ENCODE results near the gene NLRP1.
A peak's percentile ranks its signal among the peaks of the same experiment; 100 is the strongest.
"Not testable (repeated sequence)": the region's sequence is repeated elsewhere in the genome, so short reads cannot be mapped to it uniquely, and the experiment has no call there.

NLRP1 gene

DNA sequence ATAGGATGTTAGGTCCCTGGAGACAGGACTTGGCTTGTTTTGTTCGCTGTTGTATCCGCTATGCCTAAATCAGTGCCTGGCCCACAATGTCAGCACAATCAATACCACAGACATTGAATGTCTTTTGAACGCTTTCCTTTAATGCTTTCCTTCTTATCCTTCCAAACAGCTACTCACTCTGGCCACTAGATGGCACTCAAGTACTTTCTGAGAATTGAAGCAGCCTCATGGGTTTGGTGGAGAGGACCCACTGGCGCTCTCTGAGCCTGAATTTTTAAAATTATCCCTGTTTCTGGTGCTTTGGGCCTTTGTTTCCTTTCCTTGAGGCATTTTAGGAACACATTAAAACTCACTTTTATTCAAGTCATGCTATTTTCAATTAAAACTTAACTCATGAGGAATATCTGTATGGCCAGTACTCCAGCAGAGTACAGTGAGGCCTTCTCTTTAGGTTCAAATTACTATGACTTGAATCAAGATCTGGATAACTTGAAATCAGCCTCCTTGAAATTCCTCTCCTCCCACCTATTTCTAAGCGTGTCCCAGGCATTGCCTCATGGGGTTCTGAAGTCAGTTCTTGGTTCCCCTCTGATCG is 3.2 kb upstream of the NLRP1 start:
- peak; percentile 82 for DNase-seq (ENCODE audit: low spot score)

DNA sequence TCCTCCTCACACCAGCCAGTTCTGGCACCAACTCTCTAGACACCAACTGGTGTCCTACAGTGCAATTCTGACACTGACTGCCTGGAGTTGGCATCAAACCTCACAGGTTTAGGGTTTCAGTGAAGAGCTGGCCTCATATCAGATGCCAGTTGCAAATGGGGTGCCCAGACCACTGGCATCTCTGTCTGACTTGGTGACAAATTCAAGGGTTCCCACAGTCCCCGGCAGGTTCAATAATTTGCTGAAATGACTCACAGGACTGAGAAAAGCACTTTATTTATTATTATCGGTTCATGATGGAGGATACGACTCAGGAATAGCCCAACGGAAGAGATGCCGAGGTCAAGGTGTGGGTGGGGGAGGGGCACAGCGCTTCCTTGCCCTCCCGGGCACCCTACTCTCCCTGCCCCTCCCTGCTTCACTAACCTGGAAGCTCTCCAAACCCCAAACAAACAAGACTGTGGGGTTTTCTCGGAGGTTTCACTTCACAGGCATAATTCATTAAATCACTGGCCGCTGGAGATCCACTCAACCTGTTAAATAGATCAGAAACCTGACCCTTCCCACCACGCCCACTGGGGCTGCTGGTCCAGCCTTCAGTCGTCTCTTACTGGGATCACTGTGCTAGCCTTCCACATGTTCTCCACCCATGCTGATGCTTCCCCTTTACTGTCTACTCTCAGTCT is 1.7 kb upstream of the NLRP1 start:
- no peak for DNase-seq (ENCODE audit: low spot score)

DNA sequence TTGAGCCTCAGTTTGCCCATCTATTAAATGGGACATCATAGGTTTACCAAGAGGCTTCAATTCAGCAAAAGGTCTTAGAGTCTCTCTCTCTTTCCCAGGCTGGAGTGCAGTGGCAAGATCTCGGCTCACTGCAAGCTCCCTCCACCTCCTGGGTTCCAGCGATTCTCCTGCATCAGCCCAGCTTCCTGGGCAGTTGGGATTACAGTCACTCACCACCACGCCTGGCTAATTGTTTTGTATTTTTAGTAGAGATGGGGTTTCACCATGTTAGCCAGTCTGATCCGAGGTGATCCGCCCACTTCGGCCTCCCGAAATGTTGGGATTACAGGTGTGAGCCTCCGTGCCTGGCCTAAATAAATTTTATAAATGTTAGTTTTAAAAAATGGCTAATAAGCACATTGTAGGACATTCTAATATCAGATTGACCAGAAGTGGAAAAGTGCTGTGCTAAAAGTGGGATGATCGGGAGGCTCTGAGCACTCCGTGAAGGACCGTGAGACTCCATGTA is 1.0 kb upstream of the NLRP1 start:
- no peak for DNase-seq (ENCODE audit: low spot score)

DNA sequence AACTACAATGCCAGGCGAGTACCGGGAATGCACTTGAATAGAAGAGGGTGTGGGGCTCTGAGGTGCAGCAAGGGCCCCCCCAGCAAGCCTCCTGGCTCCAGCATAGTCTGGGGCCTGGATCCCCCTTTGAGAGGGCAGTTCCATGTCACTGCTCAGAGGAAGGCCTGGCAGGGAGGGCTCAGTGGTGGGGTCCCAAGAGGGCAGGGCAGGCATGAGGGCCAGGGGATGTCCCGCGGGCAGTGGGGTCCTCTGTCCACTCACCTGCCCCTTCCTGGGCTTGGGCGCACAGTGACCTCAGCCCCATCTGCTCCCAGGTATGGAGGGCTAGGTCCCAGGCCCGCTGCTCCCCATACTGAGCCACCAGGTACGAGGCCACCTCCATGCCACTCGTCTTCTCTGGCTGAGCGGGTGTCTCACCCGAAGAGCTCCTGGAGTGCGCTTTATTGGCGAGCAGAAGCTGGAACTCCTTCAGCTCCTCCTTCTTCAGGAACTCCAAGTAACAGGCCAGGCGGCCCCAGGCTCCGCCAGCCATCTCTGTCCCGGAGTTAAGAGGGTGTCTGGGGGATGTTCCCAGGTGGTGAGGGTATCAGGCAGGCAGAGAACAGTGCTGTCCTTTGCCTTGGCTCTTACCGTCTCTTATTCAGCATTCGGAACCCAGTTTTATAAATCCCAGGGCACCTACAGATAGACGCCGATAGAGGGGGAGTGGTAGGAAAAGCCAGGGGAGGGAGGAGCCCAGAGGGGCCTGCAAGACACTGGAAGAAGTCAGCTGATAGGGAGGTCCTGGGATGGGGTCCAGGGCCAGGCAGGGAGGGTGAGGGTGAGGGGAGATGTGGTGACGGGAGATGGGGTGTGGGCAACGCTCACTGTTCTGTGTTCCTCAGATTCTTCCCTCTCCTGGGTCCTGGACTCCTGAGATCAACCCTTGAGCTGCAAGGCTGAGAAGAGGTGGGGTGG is 605 bp downstream of the NLRP1 start:
- no peak for DNase-seq (ENCODE audit: low spot score)

DNA sequence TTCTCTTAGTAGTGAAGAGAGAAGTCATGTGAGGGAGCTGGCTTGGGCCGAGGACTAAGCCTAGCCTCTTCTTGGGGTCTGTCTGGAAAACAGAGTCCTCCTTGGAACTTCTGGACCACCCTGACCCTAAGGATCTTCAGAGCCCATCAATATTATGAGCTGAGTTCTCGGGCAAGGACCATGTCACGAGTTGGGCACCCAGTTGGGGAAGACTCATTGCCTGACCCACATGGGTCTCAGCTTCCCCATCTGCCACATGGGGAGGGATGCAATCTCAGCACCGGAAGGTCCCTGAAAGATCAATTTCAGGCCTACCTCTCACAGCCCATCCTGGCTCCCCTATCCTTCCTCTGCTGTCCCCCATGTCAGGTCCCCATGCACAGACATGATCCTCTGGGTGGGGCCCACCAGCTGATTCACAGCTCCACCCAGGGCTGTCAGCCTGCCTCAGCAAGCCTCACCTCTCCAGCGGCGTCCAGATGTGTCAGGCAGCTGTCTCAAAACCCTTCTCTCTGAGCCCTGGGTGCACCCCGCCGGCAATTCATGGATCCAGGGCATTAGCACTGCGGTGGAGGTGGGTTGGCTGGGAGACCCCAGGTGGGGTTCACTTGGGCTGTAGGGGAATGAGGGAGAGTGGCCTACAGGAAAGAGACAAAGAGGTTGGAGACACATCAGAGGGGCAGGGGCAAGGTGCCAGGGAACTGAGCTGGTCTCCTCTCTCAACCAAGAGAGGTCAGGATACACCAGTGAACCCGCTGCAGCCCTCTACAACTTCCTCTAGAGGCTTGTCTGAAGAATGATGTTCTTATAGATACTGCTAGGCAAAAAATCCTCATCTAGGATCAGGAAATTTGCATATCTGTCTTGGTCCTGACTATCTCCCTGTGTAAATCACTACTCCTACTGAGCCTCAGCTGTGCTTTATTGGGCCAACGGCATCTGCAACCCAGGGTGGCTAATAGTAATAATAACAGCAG is 1.8 kb downstream of the NLRP1 start:
- DNase-seq (ENCODE audit: low spot score), result no peak

DNA sequence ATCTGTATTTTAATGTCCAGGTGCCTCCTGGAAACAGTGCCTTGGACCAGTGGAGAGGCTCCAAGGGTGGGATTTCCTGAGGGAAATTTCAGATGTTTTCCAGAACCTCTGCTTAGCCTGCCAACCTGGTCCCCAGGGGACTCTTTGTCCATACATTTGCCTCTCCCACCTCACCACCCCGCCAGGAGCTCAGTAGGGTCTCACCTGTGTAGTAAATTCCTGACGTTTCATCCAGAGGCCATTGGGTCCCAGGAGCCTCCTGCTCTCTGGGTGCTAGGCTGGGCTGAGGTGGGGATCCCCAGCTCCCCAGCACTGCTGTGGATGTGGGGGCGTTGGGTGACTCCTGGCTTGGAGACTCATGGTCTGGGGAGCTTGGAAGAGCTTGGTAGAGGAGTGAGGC is 2.7 kb downstream of the NLRP1 start:
- DNase-seq (ENCODE audit: low spot score), result no peak

DNA sequence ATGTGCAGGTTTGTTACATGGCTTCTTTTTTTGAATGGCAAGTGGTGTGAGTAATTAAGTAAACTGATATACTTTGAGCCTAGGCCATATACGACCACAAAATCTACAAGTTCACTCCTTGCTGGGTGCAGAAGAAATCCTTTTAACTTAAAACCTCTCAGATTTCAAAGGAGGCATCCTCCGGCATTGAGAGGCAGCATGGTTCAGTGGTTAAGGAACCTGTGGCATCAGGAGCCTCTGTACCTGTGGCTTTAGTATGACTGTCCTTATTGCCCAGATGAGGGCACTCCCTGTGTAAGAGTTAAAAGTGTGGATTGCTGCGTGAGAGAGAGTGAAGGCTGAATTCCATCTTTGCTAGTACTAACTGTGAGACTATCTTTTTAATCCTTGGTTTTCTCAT is 3.3 kb downstream of the NLRP1 start:
- no peak for DNase-seq (ENCODE audit: low spot score)

DNA sequence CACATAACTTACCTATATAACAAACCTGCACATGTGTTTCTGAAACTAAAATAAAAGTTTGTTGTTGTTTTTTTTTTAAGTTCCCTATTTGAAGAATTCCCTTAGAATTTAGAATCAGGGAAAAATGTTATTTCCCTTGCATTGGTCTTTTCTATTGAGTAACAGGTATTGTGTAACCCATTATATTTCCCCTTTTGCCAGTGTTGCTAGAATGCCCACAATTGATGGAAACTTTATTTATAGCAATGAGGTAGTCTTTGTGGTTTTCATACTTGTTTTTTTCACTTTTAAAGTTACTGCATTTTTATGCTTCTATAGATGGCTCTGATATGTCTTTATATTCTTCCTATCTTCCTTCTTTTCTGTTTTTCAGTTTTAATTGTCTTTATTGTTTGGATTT is 3.9 kb downstream of the NLRP1 start:
- no peak for DNase-seq (ENCODE audit: low spot score)

DNA sequence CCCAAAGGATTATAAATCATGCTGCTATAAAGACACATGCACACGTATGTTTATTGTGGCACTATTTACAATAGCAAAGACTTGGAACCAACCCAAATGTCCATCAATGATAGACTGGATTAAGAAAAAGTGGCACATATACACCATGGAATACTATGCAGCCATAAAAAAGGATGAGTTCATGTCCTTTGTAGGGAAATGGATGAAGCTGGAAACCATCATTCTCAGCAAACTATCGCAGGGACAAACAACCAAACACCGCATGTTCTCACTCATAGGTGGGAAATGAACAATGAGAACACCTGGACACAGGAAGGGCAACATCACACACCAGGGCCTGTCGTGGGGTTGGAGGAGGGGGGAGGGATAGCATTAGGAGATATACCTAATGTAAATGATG is 5.5 kb downstream of the NLRP1 start:
- DNase-seq (ENCODE audit: low spot score), result not testable (repeated sequence)

DNA sequence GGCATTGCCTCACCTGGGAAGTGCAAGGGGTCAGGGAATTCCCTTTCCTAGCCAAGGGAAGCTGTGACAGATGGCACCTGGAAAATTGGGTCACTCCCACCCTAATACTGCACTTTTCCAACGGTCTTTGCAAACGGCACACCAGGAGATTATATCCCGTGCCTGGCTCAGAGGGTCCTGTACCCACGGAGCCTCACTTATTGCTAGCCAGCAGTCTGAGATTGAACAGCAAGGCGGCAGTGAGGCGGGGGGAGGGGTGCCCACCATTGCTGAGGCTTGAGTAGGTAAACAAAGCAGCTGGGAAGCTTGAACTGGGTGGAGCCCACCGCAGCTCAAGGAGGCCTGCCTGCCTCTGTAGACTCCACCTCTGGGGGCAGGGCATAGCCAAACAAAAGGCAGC is 11.3 kb downstream of the NLRP1 start:
- not testable (repeated sequence) for DNase-seq (ENCODE audit: low spot score)

DNA sequence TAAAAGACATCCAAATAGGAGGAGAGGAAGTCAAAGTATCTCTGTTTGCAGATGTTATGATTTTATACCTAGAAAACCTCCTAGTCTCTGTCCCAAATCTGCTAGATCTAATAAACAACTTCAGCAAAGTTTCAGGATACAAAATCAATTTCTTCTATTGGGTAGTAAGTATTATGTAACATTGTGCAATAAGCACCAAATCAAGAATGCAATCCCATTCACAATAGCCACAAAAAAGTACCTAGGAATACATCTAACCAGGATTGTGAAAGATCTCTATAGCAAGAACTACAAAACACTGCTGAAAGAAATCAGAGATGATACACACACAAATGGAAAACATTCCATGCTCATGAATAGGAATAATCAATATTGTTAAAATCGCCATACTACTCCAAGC is 13.0 kb downstream of the NLRP1 start:
- no peak for DNase-seq (ENCODE audit: low spot score)

DNA sequence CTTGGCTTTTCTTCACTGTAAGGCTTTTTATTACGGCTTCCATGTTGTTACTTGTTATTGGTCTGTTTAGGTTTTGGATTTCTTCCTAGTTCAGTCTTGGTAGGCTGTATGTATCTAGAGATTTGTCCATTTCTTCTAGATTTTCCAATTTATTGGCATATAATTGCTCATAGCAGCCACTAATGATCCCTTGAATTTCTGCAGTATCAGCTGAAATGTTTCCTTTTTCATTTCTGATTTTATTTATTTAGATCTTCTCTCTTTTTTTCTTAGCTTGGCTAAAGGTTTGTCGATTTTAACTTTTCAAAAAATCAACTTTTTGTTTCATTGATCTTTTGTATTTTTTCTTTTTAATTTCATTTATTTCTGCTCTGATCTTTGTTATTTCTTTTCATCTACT is 18.5 kb downstream of the NLRP1 start:
- no peak for DNase-seq (ENCODE audit: low spot score)

DNA sequence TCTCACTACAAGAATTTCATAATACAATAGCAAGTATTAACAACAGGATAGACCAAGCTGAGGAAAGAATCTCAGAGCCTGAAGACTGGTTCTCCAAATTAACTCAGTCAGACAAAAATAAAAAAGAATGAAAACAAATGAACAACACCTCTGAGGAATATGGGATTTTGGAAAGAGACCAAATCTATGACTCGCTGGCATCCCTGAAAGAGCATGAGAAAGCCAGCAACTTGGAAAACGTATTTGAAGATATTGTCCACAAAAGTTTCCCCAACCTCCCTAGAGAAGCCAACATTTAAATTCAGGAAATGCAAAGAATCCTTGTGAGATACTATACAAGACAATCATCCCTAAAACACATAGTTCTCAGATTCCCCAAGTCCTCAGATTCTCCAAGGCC is 20.9 kb downstream of the NLRP1 start:
- no peak for DNase-seq (ENCODE audit: low spot score)

DNA sequence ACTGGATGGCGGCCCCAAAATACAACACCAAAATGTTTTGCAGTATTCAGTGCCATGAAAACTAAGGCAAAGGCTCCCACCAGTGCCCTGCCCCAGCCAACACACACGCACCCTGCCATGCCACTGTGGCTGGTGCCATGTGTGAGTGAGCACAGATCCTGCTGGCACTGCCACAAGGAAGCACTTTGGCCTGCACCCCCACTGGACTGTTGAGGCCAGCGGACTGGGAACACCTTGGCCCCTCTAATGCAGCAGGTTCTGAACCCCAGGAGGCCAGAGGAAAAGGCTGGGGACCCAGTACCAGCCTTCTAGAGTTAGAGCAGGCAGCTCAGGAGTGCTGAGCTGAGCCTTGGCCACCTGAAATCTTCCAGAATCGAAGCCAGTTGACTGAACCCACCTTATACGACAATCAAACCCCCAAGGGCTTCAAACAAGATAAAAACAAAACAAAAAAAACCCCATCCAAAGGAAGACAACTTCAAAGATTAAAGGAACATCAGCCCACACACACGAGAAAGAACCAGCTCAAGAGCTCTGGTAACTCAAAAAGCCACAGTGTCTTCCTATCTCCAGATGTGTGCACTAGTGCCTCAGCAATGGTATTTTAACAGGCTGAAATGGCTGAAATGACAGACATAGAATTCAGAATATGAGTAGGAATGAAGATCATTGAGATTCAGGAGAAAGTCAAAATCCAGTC is 21.5 kb downstream of the NLRP1 start:
- DNase-seq (ENCODE audit: low spot score), result no peak

DNA sequence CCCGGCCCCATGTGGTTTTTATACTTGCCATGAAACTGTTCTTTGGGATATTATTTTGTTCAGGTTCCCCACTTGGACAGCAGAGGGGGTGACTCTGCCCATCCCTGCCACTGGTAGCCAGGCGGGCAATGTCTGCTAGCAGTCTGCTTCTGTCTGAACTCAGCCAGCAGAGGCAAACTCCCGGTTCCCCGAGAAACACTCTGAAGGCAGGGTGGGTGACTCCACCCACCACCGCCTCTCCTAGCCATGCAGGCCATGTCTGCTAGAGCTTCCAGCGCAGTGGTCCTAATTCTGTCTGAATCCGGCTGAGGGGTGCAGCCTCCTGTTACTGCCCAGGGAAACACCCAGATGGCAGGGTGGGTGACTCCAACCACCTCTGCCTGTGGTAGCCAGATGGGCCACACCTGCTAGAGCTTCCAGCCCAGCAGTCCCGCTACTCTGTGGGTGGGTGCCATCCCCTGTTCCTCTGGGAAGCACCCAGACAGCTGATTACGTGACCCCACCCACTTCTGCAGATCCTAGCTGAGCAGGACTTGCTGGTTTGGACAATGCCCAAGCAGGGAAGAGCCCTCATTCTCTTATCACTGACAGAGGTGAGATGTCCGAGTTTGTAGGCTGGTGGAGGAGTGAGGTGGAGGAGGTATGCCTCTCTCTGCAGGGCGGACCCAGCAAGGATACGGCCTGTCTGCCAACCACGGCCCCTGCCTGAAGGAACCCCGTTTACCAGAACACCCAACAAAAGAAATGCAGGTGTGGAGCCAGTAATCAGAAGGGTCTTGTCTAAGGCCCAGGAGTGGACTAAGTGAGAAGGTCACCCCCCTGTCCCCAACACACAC is 22.4 kb downstream of the NLRP1 start:
- no peak for DNase-seq (ENCODE audit: low spot score)

DNA sequence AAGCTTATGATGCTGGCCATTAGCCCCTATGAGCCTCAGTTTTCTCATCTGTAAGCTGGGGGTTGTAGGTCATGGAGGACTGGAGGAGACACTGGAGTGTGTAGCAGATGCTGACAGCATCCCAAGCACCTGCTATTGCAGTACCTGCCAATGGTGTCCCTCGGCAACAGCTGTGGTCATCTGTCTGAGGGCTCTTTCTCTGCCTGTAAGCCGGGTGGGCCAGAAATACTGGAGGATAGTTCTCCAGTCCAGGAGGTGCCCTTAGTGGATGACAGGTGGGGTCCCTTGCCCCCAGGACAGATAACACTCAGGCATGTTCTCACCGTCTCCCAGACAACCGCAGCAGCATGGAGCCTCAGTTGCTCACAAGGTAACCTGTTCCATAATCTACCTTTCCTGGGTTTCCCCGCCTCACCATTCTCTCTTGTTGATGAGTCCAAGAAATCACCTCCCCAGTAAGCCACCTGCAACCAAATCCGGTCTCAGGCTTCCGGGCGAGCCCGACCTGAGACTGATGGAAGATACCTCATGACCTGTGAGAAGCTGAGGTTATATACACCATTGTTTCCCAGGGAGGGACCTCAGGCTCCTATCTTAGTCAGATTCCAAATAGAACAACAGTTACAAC is 23.8 kb downstream of the NLRP1 start:
- DNase-seq (ENCODE audit: low spot score), result no peak

DNA sequence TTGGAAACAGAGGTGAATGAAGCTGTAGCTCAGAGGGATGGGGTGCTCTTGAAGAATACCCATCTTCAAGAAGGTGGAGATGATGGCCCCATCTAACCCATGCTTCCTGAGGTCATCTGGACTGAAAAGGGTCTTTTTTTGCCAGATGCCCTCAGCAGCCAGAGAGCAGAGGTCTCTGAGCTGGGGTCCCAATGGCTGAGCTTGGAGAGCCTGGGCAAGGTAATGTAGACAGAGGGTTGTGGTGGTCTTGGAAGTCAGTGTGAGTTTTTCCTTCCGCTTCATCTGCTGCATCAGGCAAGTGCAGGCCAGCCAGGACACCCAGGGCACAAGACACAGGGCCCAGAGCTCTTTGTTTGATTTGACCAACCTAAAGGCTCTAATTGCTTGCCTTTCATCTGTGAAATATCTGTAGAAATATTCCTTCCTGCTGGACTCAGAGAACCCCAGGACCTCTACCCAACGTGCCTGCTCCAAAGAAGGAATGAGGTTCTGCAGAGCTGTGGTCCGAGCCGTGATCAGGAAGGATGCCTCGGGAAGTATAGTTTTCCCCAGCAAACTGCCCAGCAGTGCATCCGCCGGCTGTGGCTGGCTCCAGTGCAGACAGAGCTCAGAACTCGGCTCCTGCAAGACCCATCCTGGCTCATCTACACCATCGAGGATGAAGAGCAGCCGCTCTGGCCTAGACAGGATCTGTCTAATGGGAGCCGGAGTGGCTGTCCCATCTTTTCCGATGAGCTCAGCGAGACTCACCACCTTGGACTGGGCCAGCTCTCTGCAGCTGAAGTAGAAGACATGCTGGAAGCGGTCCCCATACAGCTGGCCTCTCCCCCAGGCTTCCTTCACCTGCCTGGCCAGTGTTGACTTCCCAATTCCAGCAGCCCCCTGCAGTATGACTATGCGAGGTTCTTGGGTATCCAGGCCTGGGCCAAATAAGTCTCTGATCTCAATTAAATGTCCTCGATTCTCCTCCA is 25.2 kb downstream of the NLRP1 start:
- no peak for DNase-seq (ENCODE audit: low spot score)

DNA sequence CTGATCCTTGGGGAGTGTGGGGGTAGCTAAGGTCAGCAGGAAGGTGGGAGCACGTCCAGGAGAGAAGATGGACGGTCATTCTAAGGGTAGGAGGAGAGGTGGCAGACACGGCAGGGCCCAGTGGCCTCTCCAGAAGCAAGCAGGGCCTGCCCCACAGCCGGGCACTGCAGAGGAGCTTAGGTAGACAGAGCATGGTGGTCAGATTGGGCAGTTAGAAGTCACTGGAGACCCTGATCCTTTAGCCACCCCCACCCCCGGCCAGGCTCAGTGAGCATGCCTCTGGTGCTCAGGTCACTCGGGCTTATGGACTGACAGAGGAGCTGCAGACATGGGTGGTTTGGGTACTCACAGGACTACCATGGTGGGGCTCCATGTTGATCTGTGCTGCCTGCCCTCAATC is 26.3 kb downstream of the NLRP1 start:
- no peak for DNase-seq (ENCODE audit: low spot score)

All from COLO829 (cell line).